Kidney (tissue), 14 donors: ENCODE measurements around the gene CLIP1. TPM values are rescaled to one million over a fixed set of nuclear protein-coding genes. Genes with fewer than 3 reads are reported as not detected.

ENCODE experiments used
- DNase-seq, 5 donors: peaks; one replicate each; pipeline ENCODE4 v3.0.0-alpha.2; 2013 to 2020
- FAIRE-seq: peaks from 2 replicates; lab custom pipeline; 2012; peaks lifted over from hg19 to GRCh38; lab: Jason Lieb, UNC
- H3K27ac ChIP-seq, 2 donors: one replicate each; pipeline ENCODE4 v1.7.0; 2013; ENCODE audit warnings: low read depth in 2 of 2, low read length in 2 of 2, inconsistent platforms in 1 of 2
- H3K27me3 ChIP-seq: one replicate; pipeline ENCODE4 v1.7.1; 2013; ENCODE audit warnings: low read length, inconsistent platforms; ENCODE audit not compliant: control insufficient read depth, insufficient read depth
- H3K36me3 ChIP-seq, 3 donors: one replicate each; pipeline versions ENCODE4 v1.7.0 to v1.7.1; 2013; ENCODE audit warnings: low read length in 3 of 3, control low read depth in 1 of 3, inconsistent platforms in 1 of 3; ENCODE audit not compliant: insufficient read depth in 3 of 3, control insufficient read depth in 2 of 3
- H3K4me1 ChIP-seq, 3 donors: one replicate each; pipeline versions ENCODE4 v1.7.0 to v1.7.1; 2013; ENCODE audit warnings: low read length in 3 of 3, inconsistent platforms in 1 of 3, low read depth in 1 of 3; ENCODE audit not compliant: control insufficient read depth in 2 of 3, insufficient read depth in 2 of 3
- H3K4me3 ChIP-seq, 3 donors: one replicate each; pipeline versions ENCODE4 v1.7.0 to v1.8.1; 2013; ENCODE audit warnings: low read length in 3 of 3, control low read depth in 1 of 3, inconsistent platforms in 1 of 3
- H3K9ac ChIP-seq, 3 donors: one replicate each; pipeline versions ENCODE4 v1.7.0 to v1.7.1; 2013; ENCODE audit warnings: low read length in 3 of 3, control low read depth in 1 of 3, inconsistent platforms in 1 of 3
- H3K9me3 ChIP-seq, 3 donors: one replicate each; pipeline versions ENCODE4 v1.7.0 to v1.7.1; 2013; ENCODE audit warnings: low read length in 3 of 3, control low read depth in 1 of 3, inconsistent platforms in 1 of 3; ENCODE audit not compliant: control insufficient read depth in 2 of 3, insufficient read depth in 1 of 3
- intact Hi-C: fragments of 100-400 bp; cut with DNase I; formaldehyde crosslinking; loops from one replicate; pipeline ENCODE4 v1.11.1; 2022
- polyA plus RNA-seq: library from polyadenylated mRNA; stranded (reverse); fragments of 350-450 nt; fragmentation: Illumina TruSeq; extraction: RNeasy Lipid Tissue Mini Kit (QIAGEN cat#74804); gene quantifications from one replicate; pipeline ENCODE4 v1.2.3, GENCODE V29; 2014; ENCODE audit warnings: low read depth, low replicate concordance; ENCODE audit not compliant: insufficient read depth
- total RNA-seq: library from RNA; stranded (reverse); fragmentation: NEBNext Ultra II Directional; extraction: Animal tissue kit (Norgen Biotek cat#: 25700); gene quantifications from one replicate; pipeline ENCODE4 v1.2.1, GENCODE V29; 2021
- TF ChIP-seq, protein P1 (sequence below): IDR thresholded peaks from 3 replicates; pipeline ENCODE4 v1.5.1; 2012; ENCODE audit warnings: mild to moderate bottlenecking, moderate library complexity, borderline replicate concordance; ENCODE audit not compliant: insufficient read depth; ENCODE audit errors: extremely low read depth
- donor health status: control.
- donor health status: control.
- donor health status: control.
- donor health status: control.
- donor health status: control.
- donor health status: DM: yes; HTN: yes; CAD: no.
- donor health status: Normal renal cell carcinoma (clear cell type).

Gene CLIP1
- total and polyA plus RNA-seq, 2 donors from 2014 or later: 14.5 to 85.3 TPM

DNA sequence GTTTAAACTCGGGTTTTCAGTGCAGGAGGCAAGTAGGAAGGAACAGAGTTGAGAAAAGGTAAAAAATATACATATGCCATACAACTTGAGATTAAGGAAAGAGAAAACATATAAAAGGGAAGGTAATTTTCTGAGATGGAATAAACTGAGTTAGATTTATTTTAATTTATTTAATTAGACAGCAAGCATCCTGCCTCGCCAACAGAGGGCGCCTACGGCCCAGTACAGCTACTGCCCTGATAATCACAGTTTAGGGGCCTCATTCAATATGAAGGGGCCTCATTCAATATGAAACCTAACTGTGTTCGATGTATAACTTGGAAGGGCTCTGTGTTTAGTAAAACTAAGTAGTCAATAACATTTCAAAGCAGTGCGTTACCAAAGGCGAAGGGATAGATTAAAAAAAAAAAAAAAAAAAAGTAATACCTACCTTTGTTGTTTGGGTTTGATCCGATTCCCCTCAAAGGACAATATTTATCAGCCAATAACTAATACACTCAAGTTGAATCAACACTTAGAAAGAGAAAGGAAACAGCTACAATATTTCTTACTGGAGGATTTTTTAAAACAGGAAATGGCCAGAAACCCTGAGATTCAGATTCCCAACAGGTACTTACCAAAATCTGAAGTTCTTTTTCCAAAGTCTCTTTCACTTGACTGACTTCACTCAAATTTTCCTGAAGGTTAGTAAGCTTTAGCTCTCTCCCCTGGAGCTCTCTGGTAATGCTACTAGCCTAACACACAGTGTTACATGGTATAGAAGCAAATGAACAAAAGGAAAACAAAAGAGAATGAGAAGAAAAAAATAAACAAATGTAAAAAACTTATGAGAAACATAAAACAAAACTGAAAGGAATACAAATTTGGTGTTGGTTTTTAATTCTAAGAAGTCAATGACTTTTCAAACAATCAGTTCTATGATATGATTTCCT is 86.2 kb downstream of the CLIP1 start:
- TF ChIP-seq, protein P1, sequence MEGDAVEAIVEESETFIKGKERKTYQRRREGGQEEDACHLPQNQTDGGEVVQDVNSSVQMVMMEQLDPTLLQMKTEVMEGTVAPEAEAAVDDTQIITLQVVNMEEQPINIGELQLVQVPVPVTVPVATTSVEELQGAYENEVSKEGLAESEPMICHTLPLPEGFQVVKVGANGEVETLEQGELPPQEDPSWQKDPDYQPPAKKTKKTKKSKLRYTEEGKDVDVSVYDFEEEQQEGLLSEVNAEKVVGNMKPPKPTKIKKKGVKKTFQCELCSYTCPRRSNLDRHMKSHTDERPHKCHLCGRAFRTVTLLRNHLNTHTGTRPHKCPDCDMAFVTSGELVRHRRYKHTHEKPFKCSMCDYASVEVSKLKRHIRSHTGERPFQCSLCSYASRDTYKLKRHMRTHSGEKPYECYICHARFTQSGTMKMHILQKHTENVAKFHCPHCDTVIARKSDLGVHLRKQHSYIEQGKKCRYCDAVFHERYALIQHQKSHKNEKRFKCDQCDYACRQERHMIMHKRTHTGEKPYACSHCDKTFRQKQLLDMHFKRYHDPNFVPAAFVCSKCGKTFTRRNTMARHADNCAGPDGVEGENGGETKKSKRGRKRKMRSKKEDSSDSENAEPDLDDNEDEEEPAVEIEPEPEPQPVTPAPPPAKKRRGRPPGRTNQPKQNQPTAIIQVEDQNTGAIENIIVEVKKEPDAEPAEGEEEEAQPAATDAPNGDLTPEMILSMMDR: peak; percentile 26
- DNase-seq: no peak
- Histone ChIP-seq H3K4me1 (no peaks in the 10 kb centered on the region), H3K27me3 (no peaks in the 10 kb centered on the region), H3K9me3 (no peaks in the 10 kb centered on the region), H3K4me3 (no peak overlapping the region), H3K27ac (no peak overlapping the region), H3K9ac (no peak overlapping the region), H3K36me3 (peaks cover 3 to 30% (median 19%) of the 10 kb centered on the region in 3 donors)
- FAIRE-seq: no peak
- intact Hi-C loops: no loop called here

DNA sequence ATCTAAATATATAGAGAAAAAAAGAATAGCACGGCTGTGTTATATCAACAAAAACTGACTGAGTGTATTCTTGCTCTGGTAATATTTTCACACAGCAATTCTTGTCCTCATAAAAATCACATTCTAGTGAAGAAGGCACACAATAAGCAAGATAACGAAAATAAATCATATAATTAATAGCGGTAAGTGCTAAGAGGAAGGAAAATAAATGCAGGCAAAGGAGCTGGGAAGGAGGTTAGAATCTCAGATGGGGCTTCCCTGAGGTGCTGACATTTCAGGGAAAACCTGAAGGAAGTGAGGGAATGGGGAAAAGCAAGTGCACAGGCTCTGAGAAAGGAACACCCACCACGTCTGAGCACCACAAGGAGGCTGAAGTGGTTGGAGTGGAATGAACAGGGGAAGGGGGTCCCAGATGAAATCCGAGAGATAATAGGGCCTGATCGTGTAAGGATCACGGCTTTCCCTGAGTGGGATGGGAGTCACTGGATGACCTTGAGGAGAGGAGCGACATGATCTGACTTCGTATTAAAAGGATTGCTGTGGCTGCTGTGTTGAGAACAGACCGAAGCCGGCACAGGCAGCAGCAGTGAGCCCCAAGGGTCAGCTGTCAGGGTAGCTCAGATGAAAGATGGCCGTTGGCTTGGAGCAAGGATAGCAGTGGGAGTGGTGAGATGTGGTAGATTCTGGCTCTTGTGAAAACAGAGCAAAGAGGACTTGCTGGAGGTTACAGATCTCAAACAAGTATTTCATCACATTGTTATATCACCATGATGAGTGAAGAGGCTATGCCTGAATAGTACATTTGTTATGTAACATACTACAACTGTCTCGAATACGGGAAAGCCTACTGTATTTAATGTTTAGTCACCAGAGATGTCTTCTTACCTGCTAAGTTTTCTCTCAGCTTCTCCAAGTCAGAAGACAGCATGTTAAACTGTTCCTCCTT is 89.1 kb downstream of the CLIP1 start:
- no peaks in the 10 kb centered on the region for H3K4me1 ChIP-seq
- no peak overlapping the region for H3K4me3 ChIP-seq
- TF ChIP-seq, protein P1: no peak
- H3K9me3 ChIP-seq: no peaks in the 10 kb centered on the region
- H3K9ac ChIP-seq: no peak overlapping the region
- DNase-seq: peak in 2 of 5 donors; percentile 9 to 31
- no peaks in the 10 kb centered on the region for H3K27me3 ChIP-seq
- FAIRE-seq: no peak
- H3K36me3 ChIP-seq: peaks cover 3 to 24% (median 16%) of the 10 kb centered on the region in 3 donors
- intact Hi-C loops: no loop called here
- H3K27ac ChIP-seq: no peak overlapping the region

DNA sequence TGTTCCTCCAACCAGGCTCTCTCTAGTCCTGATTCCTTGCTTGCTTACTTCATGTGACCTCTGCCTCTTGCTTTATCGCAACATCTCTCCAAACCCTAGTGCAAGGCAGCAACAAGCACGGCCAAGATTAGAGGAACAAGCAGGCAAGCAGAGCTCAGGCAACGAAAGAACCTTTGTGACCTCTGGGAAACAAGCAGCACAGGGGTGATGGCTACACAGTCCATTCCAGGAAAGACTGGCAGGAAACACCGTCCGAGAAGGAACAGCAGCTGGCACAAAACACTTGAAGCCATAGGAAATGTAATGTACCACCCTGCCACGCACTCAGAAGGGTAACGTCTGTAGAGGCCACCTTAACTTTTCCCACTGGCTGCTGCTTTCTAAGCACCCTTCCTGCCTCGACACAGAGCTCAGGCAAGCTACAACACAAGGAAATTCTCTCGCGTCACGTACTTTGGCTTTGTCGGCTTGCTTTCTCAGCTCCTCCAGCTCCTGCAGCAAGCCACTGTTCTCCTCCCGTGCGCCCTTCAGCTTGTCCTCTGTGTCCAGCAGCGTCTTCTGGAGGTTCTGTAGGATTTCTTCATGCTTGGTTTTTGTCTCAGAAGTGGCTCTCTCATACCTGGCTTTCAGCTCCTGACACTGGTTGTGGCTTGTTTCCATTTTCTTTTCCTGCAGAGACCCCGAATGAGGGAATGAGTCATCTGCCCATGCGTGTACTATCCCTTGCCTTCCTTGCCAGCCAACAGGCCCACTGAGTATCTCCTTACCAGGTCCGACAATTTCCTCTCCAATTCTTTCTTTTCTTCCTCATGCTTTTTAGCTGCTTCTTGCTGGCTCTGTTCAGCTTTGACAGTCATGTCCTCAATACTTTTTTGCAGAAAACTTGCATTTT is 94.7 kb downstream of the CLIP1 start:
- no peaks in the 10 kb centered on the region for H3K27me3 ChIP-seq
- H3K4me3 ChIP-seq: no peak overlapping the region
- DNase-seq: no peak
- peaks cover 8 to 29% (median 12%) of the 10 kb centered on the region in 3 donors for H3K36me3 ChIP-seq
- H3K9ac ChIP-seq: no peak overlapping the region
- no peaks in the 10 kb centered on the region for H3K4me1 ChIP-seq
- TF ChIP-seq, protein P1: no peak
- H3K9me3 ChIP-seq: no peaks in the 10 kb centered on the region
- FAIRE-seq: no peak
- intact Hi-C loops: no loop called here
- no peak overlapping the region for H3K27ac ChIP-seq
